ENCODE data around the gene KRT33B.
A peak's percentile ranks its signal among the peaks of the same experiment; 100 is the strongest.
"Not testable (repeated sequence)": the region's sequence is repeated elsewhere in the genome, so short reads cannot be mapped to it uniquely, and the experiment has no call there.

KRT33B gene

GRCh38 chr17:41347869-41348760 lies 21.5 kb downstream of the KRT33B start:
- DNase-seq (ENCODE audit: low read depth), result no peak

- not testable (repeated sequence) for DNase-seq (ENCODE audit: low read depth)
Observed at GRCh38 chr17:41346421-41346820, 23.2 kb downstream of the KRT33B start.

DNA sequence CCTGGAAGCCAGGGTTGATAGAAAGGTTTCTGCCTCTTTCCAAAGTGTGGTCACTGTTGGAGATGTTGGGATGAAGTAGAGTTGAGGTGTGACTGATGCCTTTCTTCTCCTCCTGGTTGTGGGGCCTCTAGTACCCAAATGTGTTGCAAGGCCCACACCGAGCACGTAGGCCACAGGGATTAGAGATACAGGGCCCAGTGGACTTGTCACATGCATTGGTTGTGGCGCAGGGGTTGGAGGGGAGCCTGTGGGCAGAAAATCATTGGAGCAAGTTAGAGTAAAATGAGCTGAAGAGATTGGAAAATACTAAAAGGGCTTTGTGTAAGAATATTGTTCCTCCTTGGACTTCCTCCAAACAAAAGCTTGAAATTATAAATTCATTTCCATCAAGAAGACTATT lies 23.6 kb downstream of the KRT33B start:
- DNase-seq (ENCODE audit: low read depth), result no peak

GRCh38 chr17:41343029-41343428 lies 26.6 kb downstream of the KRT33B start:
- DNase-seq (ENCODE audit: low read depth), result no peak

DNA sequence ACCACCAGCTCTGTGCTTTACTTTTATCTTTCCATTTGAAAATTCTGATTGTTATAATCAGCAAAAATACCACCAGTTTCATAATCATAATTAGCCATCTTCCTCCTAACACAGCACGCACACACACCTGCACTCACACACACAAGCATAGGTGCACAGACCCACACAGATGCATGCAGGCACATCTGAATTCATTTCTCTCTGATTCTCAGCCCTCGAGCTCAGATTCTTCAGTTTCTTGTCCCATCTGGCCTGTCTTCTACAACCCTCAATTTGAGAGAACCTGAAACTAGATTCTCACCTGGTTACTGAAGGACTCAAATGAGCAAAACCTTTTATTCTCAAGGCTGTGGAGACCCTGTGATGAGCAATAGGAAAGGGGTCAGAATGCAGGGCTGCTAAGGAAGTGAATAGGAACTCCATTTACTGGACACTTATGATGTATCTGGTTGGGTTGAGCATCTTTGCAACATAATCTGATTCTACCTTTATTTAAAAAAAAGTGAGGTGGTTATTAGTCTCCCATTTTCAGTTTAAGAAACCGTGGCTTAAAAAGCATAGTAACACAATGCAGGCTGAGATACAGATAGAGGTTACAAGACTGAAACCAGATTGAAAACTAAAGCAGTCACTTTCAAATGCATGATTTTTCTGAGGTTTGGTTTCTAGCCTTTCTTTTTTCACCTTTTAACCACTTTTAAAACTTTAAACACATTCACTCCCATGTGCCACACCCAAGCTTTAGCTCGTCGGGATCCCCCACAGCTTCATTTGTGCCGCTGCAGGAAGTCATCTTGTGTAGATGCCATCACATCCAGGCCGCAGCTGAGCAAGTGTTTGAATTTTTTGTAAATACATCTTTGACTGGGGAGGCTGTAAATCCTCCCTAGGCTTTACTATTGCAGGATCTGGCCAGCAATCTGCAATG lies 28.4 kb downstream of the KRT33B start:
- DNase-seq (ENCODE audit: low read depth), result no peak

DNA sequence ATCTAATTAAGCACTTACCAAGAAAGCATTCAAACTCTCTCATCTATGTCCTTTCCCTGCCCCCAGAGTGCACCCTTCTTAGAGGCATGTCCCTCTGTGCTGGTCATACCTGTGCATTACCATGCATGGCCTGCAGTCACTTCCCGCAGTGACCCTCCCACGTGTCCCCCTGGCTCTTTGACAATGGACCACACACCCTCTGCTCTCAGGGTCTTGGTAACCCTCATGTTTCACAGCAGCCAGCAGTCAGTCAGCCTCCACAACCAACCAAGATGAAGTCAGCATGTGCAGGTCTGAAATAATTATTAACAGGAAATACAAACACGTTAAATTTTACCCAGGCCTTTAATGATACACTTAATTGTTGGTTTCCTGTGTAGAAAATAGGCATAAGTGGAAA lies 29.1 kb downstream of the KRT33B start:
- no peak for DNase-seq (ENCODE audit: low read depth)

- no peak for DNase-seq (ENCODE audit: low read depth)
Observed at GRCh38 chr17:41339571-41340172, 29.9 kb downstream of the KRT33B start.

- no peak for DNase-seq (ENCODE audit: low read depth)
Observed at GRCh38 chr17:41338961-41339485, 30.6 kb downstream of the KRT33B start.

- no peak for DNase-seq (ENCODE audit: low read depth)
Observed at GRCh38 chr17:41335747-41336146, 33.9 kb downstream of the KRT33B start.

GRCh38 chr17:41334385-41335305 lies 35.0 kb downstream of the KRT33B start:
- peak; percentile 8 for DNase-seq (ENCODE audit: low read depth)

- no peak for DNase-seq (ENCODE audit: low read depth)
Observed at GRCh38 chr17:41333836-41334235, 35.8 kb downstream of the KRT33B start.

DNA sequence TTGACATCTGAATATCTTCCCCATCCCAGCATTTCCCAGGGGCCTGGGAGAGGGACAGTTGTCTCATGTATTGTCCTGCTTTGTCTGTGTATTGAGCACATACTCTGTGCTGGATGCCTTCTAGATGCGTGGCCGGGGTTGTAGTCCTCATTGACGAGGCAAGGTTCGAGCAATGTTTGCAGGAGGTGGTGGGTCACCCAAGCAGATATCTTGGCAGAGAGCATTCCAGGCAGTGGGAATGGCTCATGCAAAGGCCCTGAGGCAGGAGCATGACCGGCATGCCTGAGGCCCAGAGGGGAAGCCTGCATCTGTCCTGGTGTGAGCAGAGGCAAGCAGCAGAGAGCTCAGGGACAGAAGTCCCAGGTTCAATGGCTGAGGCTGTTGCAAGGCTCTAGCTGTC lies 36.5 kb downstream of the KRT33B start:
- DNase-seq (ENCODE audit: low read depth), result no peak

DNA sequence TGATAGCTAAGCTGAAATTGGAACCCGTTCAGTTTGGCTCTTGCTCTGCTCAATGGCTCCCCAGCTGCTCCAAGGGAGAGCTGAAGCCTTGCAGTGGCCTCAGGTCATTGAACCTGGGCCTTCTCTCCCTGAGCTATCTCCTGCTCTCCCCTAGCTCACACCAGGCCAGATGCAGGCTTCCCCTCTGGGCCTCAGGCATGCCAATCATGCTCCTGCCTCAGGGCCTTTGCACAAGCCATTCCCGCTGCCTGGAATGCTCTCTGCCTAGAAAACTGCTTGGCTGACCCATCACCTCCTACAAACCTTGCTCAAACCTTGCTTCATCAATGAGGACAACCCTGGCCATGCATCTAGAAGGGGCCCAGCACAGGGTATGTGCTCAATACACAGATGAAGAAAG lies 37.4 kb downstream of the KRT33B start:
- DNase-seq (ENCODE audit: low read depth), result no peak

- DNase-seq (ENCODE audit: low read depth), result no peak
Observed at GRCh38 chr17:41331606-41332005, 38.0 kb downstream of the KRT33B start.

- peak; percentile 2 for DNase-seq (ENCODE audit: low read depth)
Observed at GRCh38 chr17:41329279-41329948, 40.2 kb downstream of the KRT33B start.

- DNase-seq (ENCODE audit: low read depth), result no peak
Observed at GRCh38 chr17:41328207-41328606, 41.4 kb downstream of the KRT33B start.

GRCh38 chr17:41327411-41328120 lies 42.0 kb downstream of the KRT33B start:
- DNase-seq (ENCODE audit: low read depth), result no peak

DNA sequence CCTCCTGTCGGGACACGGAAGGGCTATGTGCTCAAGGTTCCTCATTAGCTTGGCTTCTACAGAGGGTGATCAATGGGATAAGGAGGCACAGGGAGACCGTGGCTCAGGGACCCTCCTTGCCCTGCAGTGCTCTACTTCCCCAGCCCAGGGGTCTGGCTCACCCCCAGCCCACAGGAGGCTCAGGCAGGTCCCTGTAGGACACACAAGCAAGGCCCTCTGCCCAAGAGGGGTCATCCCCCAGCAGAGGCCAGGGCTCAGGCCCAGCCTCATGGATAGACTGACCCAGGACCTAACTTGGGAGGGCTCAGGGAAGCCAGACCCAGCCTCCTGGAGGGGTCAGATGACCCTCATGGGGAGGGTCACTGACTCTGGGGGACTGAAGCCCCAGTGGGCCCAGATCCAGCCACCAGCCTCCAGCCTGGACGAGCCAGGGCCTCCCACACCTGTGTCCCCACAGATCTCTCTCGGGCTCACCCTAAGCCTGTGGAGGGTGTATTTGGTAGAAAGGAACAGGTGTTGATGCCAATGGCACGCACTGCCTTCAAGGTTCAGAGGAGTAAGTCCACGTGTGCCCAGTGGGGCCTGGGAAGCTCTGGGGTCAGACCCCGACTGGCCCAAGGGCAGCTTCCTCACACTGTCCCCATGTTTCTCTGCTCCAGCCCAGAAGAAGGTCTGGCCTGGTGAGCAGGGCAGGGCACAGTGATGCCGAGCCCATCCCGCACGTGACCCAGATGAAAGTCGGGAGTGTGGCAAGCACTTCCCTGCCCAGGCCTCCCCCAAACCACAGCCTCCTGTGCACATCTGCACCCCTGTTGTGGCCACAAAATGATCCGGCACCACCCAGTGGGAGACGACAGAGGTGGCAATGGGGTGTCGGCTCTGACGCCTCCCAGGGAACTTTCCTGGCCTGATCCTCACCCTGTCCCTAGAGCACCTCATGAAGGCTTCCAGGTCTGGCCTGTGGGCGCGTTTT lies 43.2 kb downstream of the KRT33B start:
- no peak for DNase-seq (ENCODE audit: low read depth)

- no peak for DNase-seq (ENCODE audit: low read depth)
Observed at GRCh38 chr17:41325611-41326010, 44.0 kb downstream of the KRT33B start.

All from CMK (cell line).